ENCODE measurements around the gene CAPZB. TPM values are rescaled to one million over a fixed set of nuclear protein-coding genes. Genes with fewer than 3 reads are reported as not detected.

The CAPZB gene
- total RNA-seq, 1 experiment from 2014 or later = 348 TPM

- peaks cover 2% of the 10 kb centered on the region; the same call in 1 of the 2 replicates for H3K79me2 ChIP-seq (ENCODE audit: insufficient read depth, low read length)
- no peak overlapping the region for H2BK120ac ChIP-seq (ENCODE audit: low read depth, low read length, poor library complexity, severe bottlenecking)
- H3K18ac ChIP-seq (ENCODE audit: insufficient read length, low read depth, low read length) = no peak overlapping the region
- H3K4me3 Mint-ChIP-seq = peak overlapping the region in 1 of 2 experiments; percentile 14; a peak in 1 of 5 replicates
- no peak overlapping the region for H3K23ac ChIP-seq (ENCODE audit: insufficient read length, low read depth, low read length)
- no peak overlapping the region for H2AFZ ChIP-seq (ENCODE audit: low read length)
- DNase-seq = no peak
- H3K4me2 ChIP-seq (ENCODE audit: insufficient read depth, insufficient read length, low read length) = no peak overlapping the region
- H2BK20ac ChIP-seq (ENCODE audit: low read depth, low read length, poor library complexity, severe bottlenecking) = no peak overlapping the region
- H3K27me3 ChIP-seq (ENCODE audit: insufficient read depth, low read length) = no peaks in the 10 kb centered on the region
- no peaks in the 10 kb centered on the region for H3K4me1 ChIP-seq (ENCODE audit: insufficient read depth, low read length)
- no peaks in the 10 kb centered on the region for H3K23me2 ChIP-seq (ENCODE audit: insufficient read length, low read depth, low read length, poor library complexity, severe bottlenecking)
- WGBS (ENCODE audit: extremely low coverage, insufficient read length, low lambda C conversion rate) = no CpG with 5 or more reads among the region's 15 CpGs
- no peak overlapping the region for H2AK5ac ChIP-seq (ENCODE audit: insufficient read length, low read length)
- H3T11ph ChIP-seq (ENCODE audit: low read length) = no peak overlapping the region
- peaks cover 19 to 41% (median 25%) of the 10 kb centered on the region in 3 experiments for H3K36me3 Mint-ChIP-seq (ENCODE audit: insufficient read depth in 1 of 3, low read depth in 3 of 3)
- no peak overlapping the region; a peak in 3 of 7 replicates for H3K27ac Mint-ChIP-seq
- no peak overlapping the region for H2BK15ac ChIP-seq (ENCODE audit: low read depth, low read length)
- H3K9me3 ChIP-seq (ENCODE audit: control insufficient read depth, low read depth, low read length) = no peaks in the 10 kb centered on the region
- no peak overlapping the region for H3K27ac ChIP-seq (ENCODE audit: insufficient read length, low read depth, low read length)
- no peak overlapping the region for H4K91ac ChIP-seq (ENCODE audit: insufficient read length, low read depth, low read length)
- H4K5ac ChIP-seq (ENCODE audit: insufficient read length, low read depth, low read length) = no peak overlapping the region
- H3K79me1 ChIP-seq (ENCODE audit: insufficient read depth, low read depth, low read length, poor library complexity, severe bottlenecking) = peaks cover 10% of the 10 kb centered on the region
- H4K8ac ChIP-seq (replicated peaks; ENCODE audit: insufficient read length, low read depth, low read length) = no peak overlapping the region
- H3K14ac ChIP-seq (ENCODE audit: insufficient read depth, low read length) = no peak overlapping the region
- no peaks in the 10 kb centered on the region for H3K27me3 Mint-ChIP-seq (ENCODE audit: low read depth)
- H4K20me1 ChIP-seq (ENCODE audit: control insufficient read depth, insufficient read depth, insufficient read length) = no peaks in the 10 kb centered on the region
- H3K9me3 Mint-ChIP-seq = no peaks in the 10 kb centered on the region
- H2BK12ac ChIP-seq (ENCODE audit: insufficient read length, low read depth, low read length) = no peak overlapping the region
- no peak overlapping the region for H2BK5ac ChIP-seq (ENCODE audit: insufficient read length, low read length)
- TF ChIP-seq CTCF (conservative IDR thresholded peaks at IDR 0.05) = no peak
- no peak overlapping the region for H3K9ac ChIP-seq (ENCODE audit: extremely low read depth, insufficient read length, low read length)
- no peak overlapping the region for H3K56ac ChIP-seq (ENCODE audit: insufficient read length, low read depth, low read length)
- H3K4me1 Mint-ChIP-seq = no peaks in the 10 kb centered on the region
- H3K4ac ChIP-seq (ENCODE audit: low read depth, low read length) = no peak overlapping the region
These were observed 111.9 kb downstream of the CAPZB start for GRCh38 chr1:19373211-19374082.

All from H9 (cell line).